Measurements from ENCODE around the gene BCL7B. TPM values are rescaled to one million over a fixed set of nuclear protein-coding genes. Genes with fewer than 3 reads are reported as not detected.

The BCL7B gene
- total and polyA plus RNA-seq, 8 donors, result 9.0 to 105 (median 65.2) TPM

- Histone ChIP-seq H3K4me1 (peaks cover 30 to 60% (median 45%) of the 10 kb centered on the region in 4 donors), H3K27me3 (no peaks in the 10 kb centered on the region), H3K4me3 (peak overlapping the region; percentile 89 to 98 (median 95)), H3K27ac (peak overlapping the region in 4 of 5 donors; percentile 89 to 98 (median 92)), H3K9me3 (no peaks in the 10 kb centered on the region), H3K36me3 (peaks cover 8 to 28% (median 23%) of the 10 kb centered on the region in 4 donors)
- no peak for TF ChIP-seq EP300 (IDR thresholded peaks at IDR 0.05)
- TF ChIP-seq POLR2AphosphoS5 (IDR thresholded peaks at IDR 0.05), result no peak
- no peak for TF ChIP-seq POLR2A (IDR thresholded peaks at IDR 0.05)
- no peak for TF ChIP-seq CTCF (IDR thresholded peaks at IDR 0.05)
- DNase-seq, result peak in 1 of 2 donors; percentile 11
- WGBS, 5 donors, result 60 to 66% (median 63%) methylated on average over 18 of the region's 18 CpGs
- intact Hi-C loops (cut with DNase I; ENCODE audit: low total_unique reads), result no loop called here
These were observed 37.4 kb downstream of the BCL7B start for GRCh38 chr7:73519867-73520672.

GRCh38 chr7:73518470-73518869, 39.0 kb downstream of the BCL7B start:
- Histone ChIP-seq H3K4me1 (peaks cover 30 to 75% (median 47%) of the 10 kb centered on the region in 4 donors), H3K36me3 (peaks cover 8 to 43% (median 37%) of the 10 kb centered on the region in 4 donors), H3K27ac (peak overlapping the region in 2 of 5 donors; percentile 3 to 21), H3K27me3 (no peaks in the 10 kb centered on the region), H3K9me3 (no peaks in the 10 kb centered on the region), H3K4me3 (no peak overlapping the region)
- WGBS, 5 donors, result 76 to 83% (median 77%) methylated on average over 5 of the region's 5 CpGs
- intact Hi-C loops (cut with DNase I; ENCODE audit: low total_unique reads), result no loop called here
- no peak for DNase-seq
- TF ChIP-seq POLR2A (IDR thresholded peaks at IDR 0.05), result no peak
- no peak for TF ChIP-seq EP300 (IDR thresholded peaks at IDR 0.05)
- no peak for TF ChIP-seq CTCF (IDR thresholded peaks at IDR 0.05)

GRCh38 chr7:73517241-73517995, 40.1 kb downstream of the BCL7B start:
- Histone ChIP-seq H3K27me3 (no peaks in the 10 kb centered on the region), H3K36me3 (peaks cover 8 to 50% (median 41%) of the 10 kb centered on the region in 4 donors), H3K9me3 (no peaks in the 10 kb centered on the region), H3K27ac (no peak overlapping the region), H3K4me3 (no peak overlapping the region), H3K4me1 (peaks cover 23 to 75% (median 47%) of the 10 kb centered on the region in 4 donors)
- WGBS, 5 donors, result 86 to 90% (median 87%) methylated on average over 6 of the region's 6 CpGs
- intact Hi-C loops (cut with DNase I; ENCODE audit: low total_unique reads), result no loop called here
- TF ChIP-seq POLR2AphosphoS5 (IDR thresholded peaks at IDR 0.05) (no peak), EP300 (IDR thresholded peaks at IDR 0.05) (no peak), CTCF (IDR thresholded peaks at IDR 0.05) (no peak)
- no peak for DNase-seq

GRCh38 chr7:73515178-73515577, 42.3 kb downstream of the BCL7B start:
- no peak for DNase-seq
- no peak for TF ChIP-seq CTCF (IDR thresholded peaks at IDR 0.05)
- no peak for TF ChIP-seq EP300 (IDR thresholded peaks at IDR 0.05)
- no peak for TF ChIP-seq POLR2A (IDR thresholded peaks at IDR 0.05)
- TF ChIP-seq POLR2AphosphoS5 (IDR thresholded peaks at IDR 0.05), result no peak
- Histone ChIP-seq H3K36me3 (peaks cover 15 to 60% (median 53%) of the 10 kb centered on the region in 4 donors), H3K27ac (no peak overlapping the region), H3K9me3 (no peaks in the 10 kb centered on the region), H3K4me1 (peaks cover 18 to 74% (median 43%) of the 10 kb centered on the region in 4 donors), H3K4me3 (no peak overlapping the region), H3K27me3 (no peaks in the 10 kb centered on the region)
- 88 to 96% (median 93%) methylated on average over 3 of the region's 3 CpGs for WGBS, 5 donors
- intact Hi-C loops (cut with DNase I; ENCODE audit: low total_unique reads), result no loop called here
